ENCODE measurements around the gene CLSTN1. TPM values are rescaled to one million over a fixed set of nuclear protein-coding genes. Genes with fewer than 3 reads are reported as not detected.
A peak's percentile ranks its signal among the peaks of the same experiment; 100 is the strongest.

Gene CLSTN1
- total RNA-seq, 1 donor from 2014 or later: 181 TPM

DNA sequence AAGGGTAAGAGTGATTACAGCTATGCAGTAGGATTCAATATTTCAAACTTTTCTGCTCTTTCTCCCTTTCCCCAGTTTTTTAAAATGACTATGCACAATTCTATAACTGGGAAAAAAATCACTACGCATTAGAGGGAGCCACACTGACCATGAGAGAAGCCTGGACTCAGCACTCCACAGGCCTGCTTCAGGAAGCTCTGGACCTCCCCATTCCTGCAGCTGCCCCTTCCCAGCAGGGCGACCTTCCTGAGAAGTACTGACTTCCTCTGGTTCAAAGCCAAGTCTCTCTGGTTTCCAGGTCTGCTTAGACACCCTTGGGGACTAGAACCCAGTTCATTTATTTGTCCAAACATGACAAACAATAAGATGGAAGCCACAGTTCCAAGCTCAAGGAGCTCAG, 42.0 kb upstream of the CLSTN1 start:
- Histone ChIP-seq H4K20me1 (ENCODE audit: insufficient read depth, low read length) (peaks cover 3% of the 10 kb centered on the region), H3K4me3 (ENCODE audit: insufficient read depth, low read depth, low read length) (no peak overlapping the region), H3K79me2 (ENCODE audit: insufficient read depth, low read length) (no peaks in the 10 kb centered on the region), H3K9ac (ENCODE audit: low read length) (peak overlapping the region; percentile 4), H3K4me1 (ENCODE audit: insufficient read depth, low read length) (peaks cover 14% of the 10 kb centered on the region), H3K27ac (ENCODE audit: low read depth, low read length) (peak overlapping the region; percentile 13), H3K36me3 (ENCODE audit: insufficient read depth, low read length) (peaks cover 2% of the 10 kb centered on the region), H3K27me3 (ENCODE audit: insufficient read depth, low read length) (no peaks in the 10 kb centered on the region), H3K9me3 (ENCODE audit: insufficient read depth, low read depth, low read length) (no peaks in the 10 kb centered on the region), H3K4me2 (ENCODE audit: low read length) (peak overlapping the region; percentile 26), H2AFZ (ENCODE audit: low read depth, low read length) (no peak overlapping the region)
- DNase-seq (ENCODE audit: low read depth) (no peak), FAIRE-seq (no peak)
- Mint-ChIP-seq H3K27me3 (ENCODE audit: low read depth, unreplicated experiment) (no peaks in the 10 kb centered on the region), H3K9me3 (ENCODE audit: unreplicated experiment) (no peaks in the 10 kb centered on the region), H3K36me3 (ENCODE audit: low read depth, unreplicated experiment) (peaks cover 10% of the 10 kb centered on the region), H3K4me1 (ENCODE audit: low read depth, unreplicated experiment) (peaks cover 14% of the 10 kb centered on the region), H3K4me3 (ENCODE audit: unreplicated experiment) (peak overlapping the region; percentile 34), H3K27ac (ENCODE audit: unreplicated experiment) (peak overlapping the region; percentile 62)
- TF ChIP-seq EZH2 (IDR thresholded peaks at IDR 0.05; ENCODE audit: insufficient read depth, low read length): no peak
- TF ChIP-seq, protein P1, sequence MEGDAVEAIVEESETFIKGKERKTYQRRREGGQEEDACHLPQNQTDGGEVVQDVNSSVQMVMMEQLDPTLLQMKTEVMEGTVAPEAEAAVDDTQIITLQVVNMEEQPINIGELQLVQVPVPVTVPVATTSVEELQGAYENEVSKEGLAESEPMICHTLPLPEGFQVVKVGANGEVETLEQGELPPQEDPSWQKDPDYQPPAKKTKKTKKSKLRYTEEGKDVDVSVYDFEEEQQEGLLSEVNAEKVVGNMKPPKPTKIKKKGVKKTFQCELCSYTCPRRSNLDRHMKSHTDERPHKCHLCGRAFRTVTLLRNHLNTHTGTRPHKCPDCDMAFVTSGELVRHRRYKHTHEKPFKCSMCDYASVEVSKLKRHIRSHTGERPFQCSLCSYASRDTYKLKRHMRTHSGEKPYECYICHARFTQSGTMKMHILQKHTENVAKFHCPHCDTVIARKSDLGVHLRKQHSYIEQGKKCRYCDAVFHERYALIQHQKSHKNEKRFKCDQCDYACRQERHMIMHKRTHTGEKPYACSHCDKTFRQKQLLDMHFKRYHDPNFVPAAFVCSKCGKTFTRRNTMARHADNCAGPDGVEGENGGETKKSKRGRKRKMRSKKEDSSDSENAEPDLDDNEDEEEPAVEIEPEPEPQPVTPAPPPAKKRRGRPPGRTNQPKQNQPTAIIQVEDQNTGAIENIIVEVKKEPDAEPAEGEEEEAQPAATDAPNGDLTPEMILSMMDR (IDR thresholded peaks at IDR 0.05; ENCODE audit: insufficient read depth, low read depth, low read length): no peak

DNA sequence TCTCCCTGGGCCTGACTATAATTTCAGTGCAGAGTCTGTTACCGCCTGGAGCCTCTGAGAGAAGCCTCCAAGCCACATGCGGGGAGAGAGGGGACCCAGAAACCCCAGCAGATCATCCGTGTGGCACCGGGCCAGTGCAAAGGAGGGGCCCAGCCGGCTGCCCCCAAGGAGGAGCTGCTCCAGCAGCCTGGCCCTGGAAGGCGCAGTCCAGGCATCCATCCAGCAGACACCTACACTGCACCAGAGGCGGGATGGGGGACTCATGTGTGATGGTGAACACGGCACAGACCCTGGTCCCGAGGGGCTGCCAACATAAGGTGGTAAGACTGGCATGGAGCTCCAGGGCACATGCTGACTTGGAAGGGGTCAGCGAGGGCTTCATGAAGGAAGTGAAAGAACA, 39.6 kb upstream of the CLSTN1 start:
- no peak overlapping the region for H3K4me3 ChIP-seq (ENCODE audit: insufficient read depth, low read depth, low read length)
- Mint-ChIP-seq H3K9me3 (ENCODE audit: unreplicated experiment) (no peaks in the 10 kb centered on the region), H3K27ac (ENCODE audit: unreplicated experiment) (no peak overlapping the region), H3K4me1 (ENCODE audit: low read depth, unreplicated experiment) (peaks cover 22% of the 10 kb centered on the region), H3K27me3 (ENCODE audit: low read depth, unreplicated experiment) (no peaks in the 10 kb centered on the region), H3K4me3 (ENCODE audit: unreplicated experiment) (no peak overlapping the region), H3K36me3 (ENCODE audit: low read depth, unreplicated experiment) (peaks cover 15% of the 10 kb centered on the region)
- no peak overlapping the region for H2AFZ ChIP-seq (ENCODE audit: low read depth, low read length)
- H3K9ac ChIP-seq (ENCODE audit: low read length): no peak overlapping the region
- DNase-seq (ENCODE audit: low read depth) (no peak), FAIRE-seq (no peak)
- H3K27ac ChIP-seq (ENCODE audit: low read depth, low read length): no peak overlapping the region
- peaks cover 22% of the 10 kb centered on the region for H3K4me1 ChIP-seq (ENCODE audit: insufficient read depth, low read length)
- H4K20me1 ChIP-seq (ENCODE audit: insufficient read depth, low read length): peaks cover 3% of the 10 kb centered on the region
- no peaks in the 10 kb centered on the region for H3K36me3 ChIP-seq (ENCODE audit: insufficient read depth, low read length)
- H3K9me3 ChIP-seq (ENCODE audit: insufficient read depth, low read depth, low read length): no peaks in the 10 kb centered on the region
- no peak for TF ChIP-seq EZH2 (IDR thresholded peaks at IDR 0.05; ENCODE audit: insufficient read depth, low read length)
- TF ChIP-seq, protein P1 (IDR thresholded peaks at IDR 0.05; ENCODE audit: insufficient read depth, low read depth, low read length): no peak
- H3K27me3 ChIP-seq (ENCODE audit: insufficient read depth, low read length): no peaks in the 10 kb centered on the region
- H3K4me2 ChIP-seq (ENCODE audit: low read length): no peak overlapping the region
- no peaks in the 10 kb centered on the region for H3K79me2 ChIP-seq (ENCODE audit: insufficient read depth, low read length)

DNA sequence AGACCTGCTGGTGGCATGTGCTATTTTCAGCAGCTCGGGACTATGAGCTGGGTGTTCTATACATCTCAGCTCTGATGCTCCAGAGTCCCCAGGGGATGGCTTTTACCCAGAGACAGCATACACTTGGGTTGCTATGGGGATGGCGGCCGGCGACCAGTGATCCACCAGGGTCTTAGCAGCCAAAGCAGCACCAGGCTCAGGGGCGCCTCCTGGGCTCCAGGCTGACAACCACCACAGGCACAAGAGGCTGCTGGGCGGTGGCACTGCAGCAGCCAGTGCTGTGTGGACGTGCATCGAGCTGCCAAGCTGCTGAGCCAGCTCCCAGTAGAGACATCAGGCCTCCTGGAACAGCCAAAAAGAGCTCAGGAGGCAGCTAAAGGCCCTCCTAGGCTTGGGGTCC, 37.6 kb upstream of the CLSTN1 start:
- H3K36me3 Mint-ChIP-seq (ENCODE audit: low read depth, unreplicated experiment): peaks cover 25% of the 10 kb centered on the region
- Histone ChIP-seq H3K4me2 (ENCODE audit: low read length) (no peak overlapping the region), H3K9ac (ENCODE audit: low read length) (no peak overlapping the region), H3K79me2 (ENCODE audit: insufficient read depth, low read length) (no peaks in the 10 kb centered on the region), H3K36me3 (ENCODE audit: insufficient read depth, low read length) (no peaks in the 10 kb centered on the region), H2AFZ (ENCODE audit: low read depth, low read length) (no peak overlapping the region), H3K4me3 (ENCODE audit: insufficient read depth, low read depth, low read length) (no peak overlapping the region), H4K20me1 (ENCODE audit: insufficient read depth, low read length) (peaks cover 3% of the 10 kb centered on the region), H3K9me3 (ENCODE audit: insufficient read depth, low read depth, low read length) (no peaks in the 10 kb centered on the region), H3K27ac (ENCODE audit: low read depth, low read length) (no peak overlapping the region), H3K27me3 (ENCODE audit: insufficient read depth, low read length) (no peaks in the 10 kb centered on the region), H3K4me1 (ENCODE audit: insufficient read depth, low read length) (peaks cover 22% of the 10 kb centered on the region)
- no peaks in the 10 kb centered on the region for H3K27me3 Mint-ChIP-seq (ENCODE audit: low read depth, unreplicated experiment)
- no peak for TF ChIP-seq EZH2 (IDR thresholded peaks at IDR 0.05; ENCODE audit: insufficient read depth, low read length)
- TF ChIP-seq, protein P1 (IDR thresholded peaks at IDR 0.05; ENCODE audit: insufficient read depth, low read depth, low read length): no peak
- H3K27ac Mint-ChIP-seq (ENCODE audit: unreplicated experiment): no peak overlapping the region
- FAIRE-seq (no peak), DNase-seq (ENCODE audit: low read depth) (no peak)
- H3K4me3 Mint-ChIP-seq (ENCODE audit: unreplicated experiment): no peak overlapping the region
- peaks cover 22% of the 10 kb centered on the region for H3K4me1 Mint-ChIP-seq (ENCODE audit: low read depth, unreplicated experiment)
- no peaks in the 10 kb centered on the region for H3K9me3 Mint-ChIP-seq (ENCODE audit: unreplicated experiment)

Data from astrocyte (in vitro differentiated cells and primary cell).